ENCODE results near the gene RPL10A.

GRCh38 chr6:35486005-35486925, 18.1 kb downstream of the RPL10A start:
- TF ChIP-seq CTCF (IDR thresholded peaks at IDR 0.05) (no peak), POLR2A (IDR thresholded peaks at IDR 0.05) (no peak)
